Peyer's patch (tissue), 4 donors: ENCODE measurements around the gene PDE3A. TPM values are rescaled to one million over a fixed set of nuclear protein-coding genes. Genes with fewer than 3 reads are reported as not detected.
"Not testable (repeated sequence)": the region's sequence is repeated elsewhere in the genome, so short reads cannot be mapped to it uniquely, and the experiment has no call there.

Experiments used
- DNase-seq, 3 donors: peaks; one replicate each; pipeline ENCODE4 v3.0.0-alpha.2; 2017 to 2019
- H3K27ac ChIP-seq, 4 donors: fragments of 200-600 bp; sonication (generic); one replicate each; pipeline ENCODE4 v1.5.1; 2016 to 2019
- H3K27me3 ChIP-seq, 2 donors: fragments of 200-600 bp; sonication (generic); one replicate each; pipeline ENCODE4 v1.5.1; 2019
- H3K36me3 ChIP-seq, 3 donors: fragments of 200-600 bp; sonication (generic); one replicate each; pipeline ENCODE4 v1.5.1; 2016 to 2019
- H3K4me1 ChIP-seq, 4 donors: fragments of 200-600 bp; sonication (generic); one replicate each; pipeline ENCODE4 v1.5.1; 2016 to 2019
- H3K4me3 ChIP-seq, 4 donors: fragments of 200-600 bp; sonication (generic); 1 replicate in 3 of 4; 2 replicates in 1 of 4; pipeline ENCODE4 v1.5.1; 2016 to 2019; ENCODE audit warnings: mild to moderate bottlenecking in 1 of 4
- H3K9me3 ChIP-seq, 4 donors: fragments of 200-600 bp; sonication (generic); one replicate each; pipeline ENCODE4 v1.5.1; 2016 to 2019; ENCODE audit warnings: mild to moderate bottlenecking in 1 of 4
- POLR2A ChIP-seq, 2 donors: fragments of 450-650 bp; IDR thresholded peaks; one replicate each; pipeline ENCODE4 v1.5.1; 2017; ENCODE audit warnings: antibody characterized with exemption in 2 of 2, mild to moderate bottlenecking in 2 of 2, moderate library complexity in 2 of 2
- total RNA-seq, 4 donors: library from RNA; depleted of rRNA; stranded (reverse); fragments of >200 nt; gene quantifications; one replicate each; pipeline ENCODE4 v1.1.0, GENCODE V29; 2016
- TF ChIP-seq, protein P1 (sequence below), 6 experiments: fragments of 450-650 bp in 4 of 6; fragments of 200-600 bp in 2 of 6; sonication (generic) in 1 of 6; IDR thresholded peaks; one replicate each; pipeline ENCODE4 v1.5.1; 2017 to 2019; ENCODE audit warnings: antibody characterized with exemption in 6 of 6, mild to moderate bottlenecking in 3 of 6, moderate library complexity in 1 of 6

Gene PDE3A
- total RNA-seq, 4 donors from 2014 or later = 17.3 to 144 (median 120) TPM

DNA sequence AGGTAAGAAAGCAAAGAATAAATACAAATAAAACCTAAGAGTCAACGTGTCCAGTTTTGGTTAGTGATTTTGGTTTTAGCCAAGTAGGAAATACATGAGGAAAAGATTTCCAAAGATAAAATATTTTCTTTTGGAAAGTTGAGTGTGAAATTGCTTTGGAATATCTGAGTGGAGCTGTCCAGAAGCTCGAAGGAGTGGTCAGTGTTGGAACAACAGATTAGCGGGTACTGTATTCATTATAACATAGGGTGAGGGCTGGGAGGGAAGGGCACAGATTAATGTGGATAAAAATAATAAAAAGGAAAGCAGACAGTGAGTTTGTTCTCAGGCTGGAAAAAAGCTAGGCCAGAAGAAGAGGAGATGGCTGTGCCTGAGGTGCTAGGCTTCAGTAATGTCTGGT is 225.3 kb downstream of the PDE3A start:
- Histone ChIP-seq H3K4me3 (no peak overlapping the region), H3K4me1 (no peaks in the 10 kb centered on the region), H3K36me3 (no peaks in the 10 kb centered on the region), H3K9me3 (no peaks in the 10 kb centered on the region), H3K27me3 (no peaks in the 10 kb centered on the region), H3K27ac (no peak overlapping the region)
- no peak for DNase-seq
- TF ChIP-seq POLR2A (IDR thresholded peaks at IDR 0.05) = no peak

DNA sequence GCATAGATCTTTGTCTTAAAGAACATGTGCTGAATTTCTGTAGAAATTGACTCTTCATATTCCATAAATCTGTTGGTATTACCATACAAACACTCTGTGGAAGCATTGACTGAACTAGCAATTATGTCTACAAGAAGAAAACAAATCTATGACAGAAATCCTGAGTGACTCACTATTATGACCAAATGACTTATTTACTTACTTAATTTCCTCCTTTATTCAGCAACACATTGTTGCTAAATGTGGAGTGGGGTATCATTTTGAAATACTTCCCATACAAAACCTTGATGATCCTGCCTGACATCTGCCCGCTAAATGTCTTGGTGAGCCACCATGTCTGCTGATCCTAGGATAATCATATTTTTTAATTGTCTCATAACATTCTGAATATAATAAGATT is 227.7 kb downstream of the PDE3A start:
- no peaks in the 10 kb centered on the region for H3K4me1 ChIP-seq
- H3K4me3 ChIP-seq = no peak overlapping the region
- H3K9me3 ChIP-seq = no peaks in the 10 kb centered on the region
- TF ChIP-seq, protein P1, sequence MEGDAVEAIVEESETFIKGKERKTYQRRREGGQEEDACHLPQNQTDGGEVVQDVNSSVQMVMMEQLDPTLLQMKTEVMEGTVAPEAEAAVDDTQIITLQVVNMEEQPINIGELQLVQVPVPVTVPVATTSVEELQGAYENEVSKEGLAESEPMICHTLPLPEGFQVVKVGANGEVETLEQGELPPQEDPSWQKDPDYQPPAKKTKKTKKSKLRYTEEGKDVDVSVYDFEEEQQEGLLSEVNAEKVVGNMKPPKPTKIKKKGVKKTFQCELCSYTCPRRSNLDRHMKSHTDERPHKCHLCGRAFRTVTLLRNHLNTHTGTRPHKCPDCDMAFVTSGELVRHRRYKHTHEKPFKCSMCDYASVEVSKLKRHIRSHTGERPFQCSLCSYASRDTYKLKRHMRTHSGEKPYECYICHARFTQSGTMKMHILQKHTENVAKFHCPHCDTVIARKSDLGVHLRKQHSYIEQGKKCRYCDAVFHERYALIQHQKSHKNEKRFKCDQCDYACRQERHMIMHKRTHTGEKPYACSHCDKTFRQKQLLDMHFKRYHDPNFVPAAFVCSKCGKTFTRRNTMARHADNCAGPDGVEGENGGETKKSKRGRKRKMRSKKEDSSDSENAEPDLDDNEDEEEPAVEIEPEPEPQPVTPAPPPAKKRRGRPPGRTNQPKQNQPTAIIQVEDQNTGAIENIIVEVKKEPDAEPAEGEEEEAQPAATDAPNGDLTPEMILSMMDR (IDR thresholded peaks at IDR 0.05) = no peak
- no peak for TF ChIP-seq POLR2A (IDR thresholded peaks at IDR 0.05)
- no peaks in the 10 kb centered on the region for H3K27me3 ChIP-seq
- no peaks in the 10 kb centered on the region for H3K36me3 ChIP-seq
- DNase-seq = no peak
- H3K27ac ChIP-seq = no peak overlapping the region

DNA sequence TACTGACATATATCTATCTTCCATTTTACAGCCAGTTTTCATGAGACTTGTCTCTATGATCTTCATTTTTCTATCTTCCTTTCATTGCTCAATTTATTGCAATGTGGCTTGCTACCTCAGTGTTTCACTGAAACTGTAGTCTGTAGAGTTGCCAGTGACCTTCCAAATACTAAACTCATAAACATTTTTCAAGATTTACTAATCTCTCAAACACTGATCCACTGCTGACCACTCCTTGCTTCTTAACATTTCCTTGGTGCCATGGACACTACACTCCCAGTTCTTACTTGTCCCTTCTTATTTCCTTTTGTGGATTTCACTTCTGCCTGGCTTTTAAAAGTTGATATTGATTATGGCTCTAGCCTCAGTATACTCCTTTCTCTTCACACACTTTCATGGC is 231.4 kb downstream of the PDE3A start:
- no peaks in the 10 kb centered on the region for H3K4me1 ChIP-seq
- no peaks in the 10 kb centered on the region for H3K36me3 ChIP-seq
- no peak overlapping the region for H3K4me3 ChIP-seq
- H3K27me3 ChIP-seq = no peaks in the 10 kb centered on the region
- H3K9me3 ChIP-seq = no peaks in the 10 kb centered on the region
- DNase-seq = no peak
- TF ChIP-seq, protein P1 (IDR thresholded peaks at IDR 0.05) = no peak
- TF ChIP-seq POLR2A (IDR thresholded peaks at IDR 0.05) = no peak
- H3K27ac ChIP-seq = no peak overlapping the region

DNA sequence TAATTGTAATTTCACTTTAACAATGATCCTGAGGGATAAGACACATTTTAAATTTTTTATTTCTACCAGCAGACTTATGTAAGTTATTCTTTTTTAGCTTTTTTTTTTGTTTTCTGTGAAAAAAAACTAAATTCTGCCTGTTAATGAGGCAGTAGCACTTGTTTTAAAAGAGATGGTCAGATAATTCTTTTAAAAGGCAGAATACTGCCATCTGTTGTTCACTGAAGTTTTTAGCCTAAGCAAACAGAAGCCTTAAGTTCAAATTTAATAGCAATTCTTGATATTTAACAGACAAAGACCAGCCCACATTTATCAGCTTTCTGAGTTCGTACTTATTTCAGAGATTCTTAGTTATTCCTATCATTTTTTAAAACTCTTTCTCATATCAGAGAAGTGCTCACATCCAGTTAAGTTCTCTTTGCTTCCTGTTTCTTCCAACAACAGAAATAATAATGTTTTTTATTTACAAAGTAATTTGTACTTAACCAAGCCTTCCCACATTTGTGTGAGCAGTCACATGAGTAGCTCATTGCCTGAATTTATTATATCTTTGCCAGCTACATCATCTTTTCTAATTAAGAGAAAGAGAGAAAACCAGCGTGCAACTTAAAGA is 233.4 kb downstream of the PDE3A start:
- H3K27me3 ChIP-seq = no peaks in the 10 kb centered on the region
- no peak overlapping the region for H3K4me3 ChIP-seq
- H3K4me1 ChIP-seq = no peaks in the 10 kb centered on the region
- H3K36me3 ChIP-seq = no peaks in the 10 kb centered on the region
- TF ChIP-seq, protein P1 (IDR thresholded peaks at IDR 0.05) = peak in 4 of 6 experiments; percentile 24 to 49 (median 34)
- no peak for TF ChIP-seq POLR2A (IDR thresholded peaks at IDR 0.05)
- H3K9me3 ChIP-seq = no peaks in the 10 kb centered on the region
- H3K27ac ChIP-seq = peak overlapping the region in 1 of 4 donors; percentile 24
- no peak for DNase-seq

DNA sequence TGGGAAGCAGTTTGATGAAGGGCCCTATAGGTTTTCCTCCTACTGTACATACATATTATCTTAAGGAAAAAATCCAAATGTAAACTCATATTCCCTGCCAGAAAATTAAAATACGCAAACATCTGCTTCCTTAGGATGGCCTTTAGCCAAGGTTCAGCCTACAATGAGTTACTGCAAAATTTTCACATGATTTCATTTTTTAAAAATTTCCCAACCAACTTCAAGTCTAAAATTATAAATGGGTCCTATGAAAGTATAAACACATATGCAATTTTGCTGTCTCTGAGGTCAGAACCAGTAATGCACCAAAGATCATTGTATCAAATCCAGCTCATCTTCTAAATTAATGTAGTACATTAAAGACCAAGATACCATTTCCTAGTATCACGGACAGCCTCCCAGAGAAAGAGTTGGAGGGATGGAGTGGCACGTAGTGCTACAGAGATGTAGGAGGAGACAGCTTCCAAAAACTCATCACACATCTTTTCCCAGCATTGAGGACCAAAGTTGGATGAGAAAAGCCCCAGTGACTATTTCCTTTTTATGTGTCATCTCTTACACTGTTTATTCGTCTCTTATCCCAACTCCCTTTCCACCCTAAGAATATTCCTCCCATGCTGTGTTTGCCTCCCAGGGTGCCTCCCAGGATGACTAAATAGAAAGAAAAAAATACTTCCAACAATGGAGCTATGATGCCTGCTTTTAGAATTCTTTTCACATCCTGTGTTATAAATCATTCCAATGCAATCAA is 234.5 kb downstream of the PDE3A start:
- no peak for DNase-seq
- Histone ChIP-seq H3K27me3 (no peaks in the 10 kb centered on the region), H3K4me1 (no peaks in the 10 kb centered on the region), H3K27ac (peak overlapping the region in 2 of 4 donors; percentile 17 to 43), H3K4me3 (no peak overlapping the region), H3K36me3 (no peaks in the 10 kb centered on the region), H3K9me3 (no peaks in the 10 kb centered on the region)
- TF ChIP-seq POLR2A (IDR thresholded peaks at IDR 0.05) = no peak
- TF ChIP-seq, protein P1 (IDR thresholded peaks at IDR 0.05) = no peak

DNA sequence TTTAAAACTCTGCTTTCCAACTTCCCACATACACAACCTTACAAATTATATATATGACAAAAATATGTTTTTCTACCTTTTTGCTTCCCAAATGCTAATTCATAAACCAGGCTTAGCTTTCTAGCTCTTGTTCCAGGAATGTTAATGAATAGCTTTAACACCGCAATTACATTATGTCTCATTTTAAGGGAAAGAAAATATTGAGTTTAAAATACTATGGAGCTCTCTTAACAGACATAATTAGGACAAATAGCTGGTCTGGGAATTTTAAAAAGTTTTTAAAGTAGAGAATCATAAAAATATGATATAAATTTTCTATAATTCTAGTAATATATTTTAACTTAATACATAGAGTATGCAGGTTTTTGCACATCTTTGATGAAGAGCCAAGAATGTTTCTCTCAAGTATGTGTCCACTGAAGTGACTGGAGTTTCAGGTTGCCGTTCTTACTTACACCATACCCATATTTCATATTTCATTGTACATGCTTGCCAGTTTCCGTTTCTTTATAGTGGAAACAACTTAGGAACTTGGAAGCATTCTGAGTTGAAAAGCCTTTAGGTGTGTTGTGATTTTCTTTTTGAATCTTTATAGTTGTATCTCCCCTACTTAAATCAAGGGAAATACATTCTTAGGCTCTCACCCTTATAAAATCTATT is 236.2 kb downstream of the PDE3A start:
- Histone ChIP-seq H3K27me3 (no peaks in the 10 kb centered on the region), H3K36me3 (no peaks in the 10 kb centered on the region), H3K27ac (no peak overlapping the region), H3K4me1 (no peaks in the 10 kb centered on the region), H3K9me3 (no peaks in the 10 kb centered on the region), H3K4me3 (no peak overlapping the region)
- TF ChIP-seq, protein P1 (IDR thresholded peaks at IDR 0.05) = no peak
- no peak for TF ChIP-seq POLR2A (IDR thresholded peaks at IDR 0.05)
- no peak for DNase-seq

DNA sequence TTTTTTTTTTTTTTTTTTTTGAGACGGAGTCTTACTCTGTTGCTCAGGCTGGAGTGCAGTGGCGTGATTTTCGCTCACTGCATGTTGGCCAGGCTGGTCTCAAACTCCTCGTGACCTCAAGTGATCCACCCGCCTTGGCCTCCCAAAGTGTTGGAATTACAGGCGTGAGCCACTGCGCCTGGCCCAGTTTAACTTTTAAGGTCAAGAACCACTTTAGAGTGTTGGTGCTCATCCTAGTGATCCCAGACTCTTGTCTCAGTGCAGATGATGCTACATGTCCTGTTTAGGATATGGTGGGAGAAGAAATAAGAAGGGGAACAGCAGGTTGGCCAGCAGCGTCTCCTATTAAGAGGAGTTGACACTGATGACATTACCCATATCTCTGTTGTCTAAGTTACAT is 246.7 kb downstream of the PDE3A start:
- not testable (repeated sequence) for H3K4me1 ChIP-seq, H3K9me3 ChIP-seq, DNase-seq, H3K4me3 ChIP-seq, H3K27ac ChIP-seq, H3K27me3 ChIP-seq
- H3K36me3 ChIP-seq = peaks cover 0 to 28% (median 0%) of the 10 kb centered on the region in 3 donors
